ENCODE data around the gene UBAP1L.
"Not testable (repeated sequence)": the region's sequence is repeated elsewhere in the genome, so short reads cannot be mapped to it uniquely, and the experiment has no call there.

- not testable (repeated sequence) for TF ChIP-seq CTCF, POLR2A (IDR thresholded peaks at IDR 0.05)
These were observed 21.2 kb downstream of the UBAP1L start for GRCh38 chr15:65093793-65094170.

All from Peyer's patch (tissue), 4 donors.